H9 (cell line): Measurements from ENCODE around the gene PKNOX2. TPM values are rescaled to one million over a fixed set of nuclear protein-coding genes. Genes with fewer than 3 reads are reported as not detected.

Experiments used
- DNase-seq: peaks from one replicate; pipeline ENCODE4 v3.0.0-alpha.2; 2017
- H2AFZ ChIP-seq: one replicate; pipeline ENCODE4 v1.6.1; 2013; ENCODE audit warnings: mild to moderate bottlenecking, low read length, control low read depth, moderate library complexity
- H2AK5ac ChIP-seq: 2 replicates; pipeline ENCODE4 v1.6.1; 2013; ENCODE audit warnings: low read length, control low read depth, mixed read lengths; ENCODE audit not compliant: insufficient read length
- H2BK120ac ChIP-seq: one replicate; pipeline ENCODE4 v1.6.1; 2013; ENCODE audit warnings: low read depth, mild to moderate bottlenecking, low read length, control low read depth, inconsistent platforms; ENCODE audit not compliant: poor library complexity, severe bottlenecking
- H2BK12ac ChIP-seq: 2 replicates; pipeline ENCODE4 v1.6.1; 2013; ENCODE audit warnings: low read length, control low read depth, mixed read lengths, low read depth; ENCODE audit not compliant: insufficient read length
- H2BK15ac ChIP-seq: 2 replicates; pipeline ENCODE4 v1.6.1; 2013; ENCODE audit warnings: low read depth, low read length, control low read depth
- H2BK20ac ChIP-seq: one replicate; pipeline ENCODE4 v1.6.1; 2013; ENCODE audit warnings: low read depth, mild to moderate bottlenecking, low read length, control low read depth, inconsistent platforms; ENCODE audit not compliant: poor library complexity, severe bottlenecking
- H2BK5ac ChIP-seq: 2 replicates; pipeline ENCODE4 v1.6.1; 2013; ENCODE audit warnings: low read length, control low read depth, mixed read lengths; ENCODE audit not compliant: insufficient read length
- H3K14ac ChIP-seq: 2 replicates; pipeline ENCODE4 v1.6.1; 2013; ENCODE audit warnings: low read length, control low read depth; ENCODE audit not compliant: insufficient read depth
- H3K18ac ChIP-seq: 2 replicates; pipeline ENCODE4 v1.6.1; 2013; ENCODE audit warnings: low read depth, mild to moderate bottlenecking, mixed read lengths, low read length, control low read depth; ENCODE audit not compliant: insufficient read length
- H3K23ac ChIP-seq: 2 replicates; pipeline ENCODE4 v1.6.1; 2013; ENCODE audit warnings: low read length, control low read depth, mixed read lengths, low read depth; ENCODE audit not compliant: insufficient read length
- H3K23me2 ChIP-seq: 2 replicates; pipeline ENCODE4 v1.6.1; 2013; ENCODE audit warnings: low read depth, mild to moderate bottlenecking, mixed read lengths, low read length, control low read depth; ENCODE audit not compliant: insufficient read length, poor library complexity, severe bottlenecking
- H3K27ac ChIP-seq: 2 replicates; pipeline ENCODE4 v1.5.1; 2013; ENCODE audit warnings: low read length, control low read depth, mixed read lengths, low read depth; ENCODE audit not compliant: insufficient read length
- H3K27me3 ChIP-seq: 2 replicates; pipeline ENCODE4 v1.6.1; 2013; ENCODE audit warnings: low read length, control low read depth, inconsistent platforms; ENCODE audit not compliant: insufficient read depth
- H3K4ac ChIP-seq: 2 replicates; pipeline ENCODE4 v1.6.1; 2013; ENCODE audit warnings: low read depth, mild to moderate bottlenecking, control low read depth, inconsistent platforms, low read length, moderate library complexity
- H3K4me1 ChIP-seq: 2 replicates; pipeline ENCODE4 v1.6.1; 2013; ENCODE audit warnings: low read length, control low read depth, inconsistent platforms; ENCODE audit not compliant: insufficient read depth
- H3K4me2 ChIP-seq: 2 replicates; pipeline ENCODE4 v1.6.1; 2013; ENCODE audit warnings: low read length, control low read depth, mixed read lengths; ENCODE audit not compliant: insufficient read length, insufficient read depth
- H3K56ac ChIP-seq: 2 replicates; pipeline ENCODE4 v1.6.1; 2013; ENCODE audit warnings: low read depth, mild to moderate bottlenecking, mixed read lengths, low read length, control low read depth; ENCODE audit not compliant: insufficient read length
- H3K79me1 ChIP-seq: 2 replicates; pipeline ENCODE4 v1.6.1; 2013; ENCODE audit warnings: low read depth, mild to moderate bottlenecking, moderate library complexity, low read length, control low read depth, inconsistent platforms; ENCODE audit not compliant: insufficient read depth, poor library complexity, severe bottlenecking
- H3K79me2 ChIP-seq: 2 replicates; pipeline ENCODE4 v1.6.1; 2013; ENCODE audit warnings: low read length, control low read depth, inconsistent platforms; ENCODE audit not compliant: insufficient read depth
- H3K9ac ChIP-seq: 2 replicates; pipeline ENCODE4 v1.6.1; 2013; ENCODE audit warnings: low read length, control low read depth, mixed read lengths; ENCODE audit not compliant: insufficient read length; ENCODE audit errors: extremely low read depth
- H3K9me3 ChIP-seq: one replicate; pipeline ENCODE4 v1.6.1; 2013; ENCODE audit warnings: low read depth, low read length, inconsistent platforms; ENCODE audit not compliant: control insufficient read depth
- H3T11ph ChIP-seq: one replicate; pipeline ENCODE4 v1.6.1; 2013; ENCODE audit warnings: mild to moderate bottlenecking, low read length, control low read depth, inconsistent platforms
- H4K20me1 ChIP-seq: one replicate; pipeline ENCODE4 v1.6.1; 2013; ENCODE audit not compliant: control insufficient read depth, insufficient read length, insufficient read depth
- H4K5ac ChIP-seq: 2 replicates; pipeline ENCODE4 v1.6.1; 2013; ENCODE audit warnings: low read depth, mild to moderate bottlenecking, mixed read lengths, low read length, control low read depth; ENCODE audit not compliant: insufficient read length
- H4K8ac ChIP-seq: replicated peaks from 2 replicates; pipeline ENCODE4 v1.6.1; 2013; ENCODE audit warnings: low read length, control low read depth, mixed read lengths, low read depth; ENCODE audit not compliant: insufficient read length
- H4K91ac ChIP-seq: 2 replicates; pipeline ENCODE4 v1.6.1; 2013; ENCODE audit warnings: low read depth, mild to moderate bottlenecking, moderate library complexity, mixed read lengths, low read length, control low read depth; ENCODE audit not compliant: insufficient read length
- H3K27ac Mint-ChIP-seq, 3 experiments: 2 replicates in 2 of 3; 3 replicates in 1 of 3; pipeline ENCODE4 v1.8.0; 2020 to 2021; ENCODE audit warnings: mixed read lengths in 3 of 3, mild to moderate bottlenecking in 1 of 3, moderate library complexity in 1 of 3
- H3K27me3 Mint-ChIP-seq: 2 replicates; pipeline ENCODE4 v1.8.0; 2021; ENCODE audit warnings: low read depth, mild to moderate bottlenecking, moderate library complexity, mixed read lengths
- H3K36me3 Mint-ChIP-seq, 3 experiments: 2 replicates in 2 of 3; 3 replicates in 1 of 3; pipeline ENCODE4 v1.8.0; 2020 to 2021; ENCODE audit warnings: low read depth in 3 of 3, mixed read lengths in 3 of 3; ENCODE audit not compliant: insufficient read depth in 1 of 3
- H3K4me1 Mint-ChIP-seq, 2 experiments: 2 replicates each; pipeline ENCODE4 v1.8.0; 2020; ENCODE audit warnings: mixed read lengths in 2 of 2
- H3K4me3 Mint-ChIP-seq, 2 experiments: 2 replicates in 1 of 2; 3 replicates in 1 of 2; pipeline ENCODE4 v1.8.0; 2020 to 2021; ENCODE audit warnings: mild to moderate bottlenecking in 2 of 2, mixed read lengths in 2 of 2, moderate library complexity in 1 of 2
- H3K9me3 Mint-ChIP-seq, 2 experiments: 2 replicates in 1 of 2; 3 replicates in 1 of 2; pipeline ENCODE4 v1.8.0; 2020; ENCODE audit warnings: mild to moderate bottlenecking in 2 of 2, mixed read lengths in 2 of 2, moderate library complexity in 1 of 2
- CTCF ChIP-seq: fragments of 200-600 bp; sonication (generic); conservative IDR thresholded peaks from 3 replicates; pipeline ENCODE4 v1.8.0; 2021; ENCODE audit warnings: antibody characterized with exemption, mild to moderate bottlenecking
- WGBS: extraction: QIAGEN DNeasy Blood & Tissue Kit; methylation state at CpG from one replicate; pipeline ENCODE4 v1.1.7; 2013; ENCODE audit warnings: missing lambda C conversion rate, low lambda C conversion rate, mixed read lengths; ENCODE audit not compliant: insufficient read length; ENCODE audit errors: extremely low coverage; 5-methylcytosine and 5-hydroxymethylcytosine counted together
- total RNA-seq: library from RNA; stranded (reverse); gene quantifications from 2 replicates; pipeline ENCODE4 v1.2.1, GENCODE V29; 2021

PKNOX2 gene
- total RNA-seq, 1 experiment from 2014 or later, result 1.3 TPM

GRCh38 chr11:125179346-125179745, 14.8 kb downstream of the PKNOX2 start:
- Histone ChIP-seq H3K23ac (no peak overlapping the region), H3T11ph (no peak overlapping the region), H2AFZ (no peak overlapping the region), H2BK120ac (no peak overlapping the region), H4K5ac (no peak overlapping the region), H3K4ac (no peak overlapping the region), H4K8ac (no peak overlapping the region), H3K18ac (no peak overlapping the region), H2BK20ac (no peak overlapping the region), H3K14ac (no peak overlapping the region), H3K9ac (no peak overlapping the region), H3K56ac (no peak overlapping the region), H4K91ac (no peak overlapping the region), H3K23me2 (no peaks in the 10 kb centered on the region), H3K27ac (no peak overlapping the region), H2BK15ac (no peak overlapping the region), H3K79me1 (no peaks in the 10 kb centered on the region), H3K4me2 (no peak overlapping the region), H3K4me1 (peaks cover 2% of the 10 kb centered on the region; the same call in 1 of the 2 replicates), H3K9me3 (no peaks in the 10 kb centered on the region), H4K20me1 (no peaks in the 10 kb centered on the region), H2AK5ac (no peak overlapping the region), H3K27me3 (no peaks in the 10 kb centered on the region), H2BK12ac (no peak overlapping the region), H2BK5ac (no peak overlapping the region), H3K79me2 (no peaks in the 10 kb centered on the region)
- Mint-ChIP-seq H3K27me3 (peaks cover 45% of the 10 kb centered on the region), H3K36me3 (no peaks in the 10 kb centered on the region), H3K27ac (peak overlapping the region in 1 of 3 experiments; percentile 51; a peak in 2 of 7 replicates), H3K4me3 (no peak overlapping the region), H3K9me3 (no peaks in the 10 kb centered on the region), H3K4me1 (peaks cover 43 to 55% of the 10 kb centered on the region in 2 experiments)
- no CpG with 5 or more reads among the region's 9 CpGs for WGBS
- no peak for DNase-seq
- no peak for TF ChIP-seq CTCF
